OCI-LY1 (cell line): Measurements from ENCODE around the gene UBXN10.

Source experiments
- CTCF ChIP-seq: fragments of 200-600 bp; sonication (generic), shearing (Covaris generic); IDR thresholded peaks from 2 replicates; pipeline ENCODE4 v1.5.1; 2017; ENCODE audit warnings: mild to moderate bottlenecking, antibody characterized with exemption, low read length, moderate library complexity, mixed read lengths
- EZH2 ChIP-seq: fragments of 200-600 bp; sonication (generic), shearing (Covaris generic); IDR thresholded peaks from 2 replicates; pipeline ENCODE4 v1.8.0; 2017; ENCODE audit warnings: borderline replicate concordance, mixed run types, mild to moderate bottlenecking, antibody characterized with exemption, low read length, moderate library complexity, mixed read lengths

- TF ChIP-seq CTCF (no peak), EZH2 (no peak)
These were observed 25.9 kb upstream of the UBXN10 start for GRCh38 chr1:20160034-20160433.
